Activated CD4-positive, alpha-beta T cell treated with anti-CD3 and anti-CD28 coated beads for 36 hours (primary cell): ENCODE measurements around the gene KCNJ5. TPM values are rescaled to one million over a fixed set of nuclear protein-coding genes. Genes with fewer than 3 reads are reported as not detected.

Experiments
- ATAC-seq: fragments of 200-7000 bp; cut with Tn5 transposase; one replicate; pipeline ENCODE4 v1.10.0; 2021; ENCODE audit warnings: mild to moderate bottlenecking, moderate library complexity
- CTCF ChIA-PET: fragments of 350-600 bp; sonication (Branson Sonifier 250); formaldehyde crosslinking; loops from one replicate; lab custom pipeline; 2021; ENCODE audit warnings: antibody characterized with exemption; lab: Charles Lee
- POLR2A ChIA-PET: fragments of 350-600 bp; sonication (Branson Sonifier 250); formaldehyde crosslinking; loops from one replicate; lab custom pipeline; 2021; ENCODE audit warnings: antibody characterized with exemption, inconsistent platforms; lab: Charles Lee
- DNase-seq: peaks from one replicate; pipeline ENCODE4 v3.0.0-alpha.2; 2020
- H3K27ac Mint-ChIP-seq: one replicate; pipeline ENCODE4 v1.8.0; 2021; ENCODE audit warnings: mixed read lengths
- H3K27me3 Mint-ChIP-seq: one replicate; pipeline ENCODE4 v1.8.0; 2021; ENCODE audit warnings: mixed read lengths
- H3K36me3 Mint-ChIP-seq: one replicate; pipeline ENCODE4 v1.8.0; 2021; ENCODE audit warnings: low read depth, mixed read lengths
- H3K4me1 Mint-ChIP-seq: one replicate; pipeline ENCODE4 v1.8.0; 2021; ENCODE audit warnings: mixed read lengths
- H3K4me3 Mint-ChIP-seq: one replicate; pipeline ENCODE4 v1.8.0; 2021; ENCODE audit warnings: mild to moderate bottlenecking, moderate library complexity, mixed read lengths
- H3K9me3 Mint-ChIP-seq: one replicate; pipeline ENCODE4 v1.8.0; 2021; ENCODE audit warnings: low read depth, mixed read lengths
- intact Hi-C, 2 experiments: fragments of 100-400 bp; cut with DNase I in 1 of 2; cut with micrococcal nuclease in 1 of 2; formaldehyde crosslinking; loops; one replicate each; pipeline versions ENCODE4 v1.14.2 to v1.15.1; 2022 to 2024; cut with DNase I, micrococcal nuclease
- total RNA-seq, 2 experiments: library from RNA; stranded (reverse); gene quantifications; one replicate each; pipeline ENCODE4 v1.2.3, GENCODE V29; 2021

The KCNJ5 gene
- total RNA-seq, 2 experiments from 2014 or later = not detected

GRCh38 chr11:128924510-128925249, 33.5 kb downstream of the KCNJ5 start:
- ATAC-seq = no peak
- peaks cover 8% of the 10 kb centered on the region for H3K4me1 Mint-ChIP-seq
- H3K36me3 Mint-ChIP-seq = no peaks in the 10 kb centered on the region
- H3K27ac Mint-ChIP-seq = no peak overlapping the region
- intact Hi-C loops = no loop called here
- H3K4me3 Mint-ChIP-seq = no peak overlapping the region
- POLR2A ChIA-PET = no interaction called here
- DNase-seq = no peak
- no peaks in the 10 kb centered on the region for H3K9me3 Mint-ChIP-seq
- CTCF ChIA-PET = interaction anchor here (0.7 to 1.4 kb wide), 5 partner anchors 14 to 828 kb away, joined by 3 to 5 read pairs (median 3); no protein-coding TSS in a partner anchor
- no peaks in the 10 kb centered on the region for H3K27me3 Mint-ChIP-seq

- Mint-ChIP-seq H3K36me3 (no peaks in the 10 kb centered on the region), H3K27ac (no peak overlapping the region), H3K27me3 (no peaks in the 10 kb centered on the region), H3K4me3 (no peak overlapping the region), H3K4me1 (peaks cover 8% of the 10 kb centered on the region), H3K9me3 (no peaks in the 10 kb centered on the region)
- POLR2A ChIA-PET = no interaction called here
- CTCF ChIA-PET = interaction anchor here (0.9 to 1.2 kb wide), 3 partner anchors 19 to 40 kb away, joined by 3 to 5 read pairs (median 3); no protein-coding TSS in a partner anchor
- intact Hi-C loops = no loop called here
- no peak for ATAC-seq
- no peak for DNase-seq
Measured at GRCh38 chr11:128925250-128925600, 34.1 kb downstream of the KCNJ5 start.

- Mint-ChIP-seq H3K36me3 (no peaks in the 10 kb centered on the region), H3K4me3 (no peak overlapping the region), H3K9me3 (no peaks in the 10 kb centered on the region), H3K4me1 (peaks cover 8% of the 10 kb centered on the region), H3K27ac (no peak overlapping the region), H3K27me3 (no peaks in the 10 kb centered on the region)
- no peak for DNase-seq
- intact Hi-C loops = no loop called here
- ChIA-PET CTCF (interaction anchor here (0.9 to 1.1 kb wide), 2 partner anchors 34 to 41 kb away, joined by 3 read pairs; no protein-coding TSS in a partner anchor), POLR2A (no interaction called here)
- ATAC-seq = no peak
Measured at GRCh38 chr11:128926000-128926399, 34.8 kb downstream of the KCNJ5 start.

- Mint-ChIP-seq H3K4me3 (no peak overlapping the region), H3K36me3 (no peaks in the 10 kb centered on the region), H3K27me3 (no peaks in the 10 kb centered on the region), H3K9me3 (no peaks in the 10 kb centered on the region), H3K4me1 (peaks cover 8% of the 10 kb centered on the region), H3K27ac (no peak overlapping the region)
- DNase-seq = no peak
- ChIA-PET POLR2A (no interaction called here), CTCF (interaction anchor here (1.1 kb wide), 1 partner anchor 34 kb away, joined by 3 read pairs; no protein-coding TSS in a partner anchor)
- no peak for ATAC-seq
- intact Hi-C loops = no loop called here
Measured at GRCh38 chr11:128926437-128927107, 35.4 kb downstream of the KCNJ5 start.

GRCh38 chr11:128927108-128927461, 35.9 kb downstream of the KCNJ5 start:
- POLR2A ChIA-PET = no interaction called here
- Mint-ChIP-seq H3K4me3 (no peak overlapping the region), H3K36me3 (no peaks in the 10 kb centered on the region), H3K9me3 (no peaks in the 10 kb centered on the region), H3K4me1 (peaks cover 8% of the 10 kb centered on the region), H3K27me3 (no peaks in the 10 kb centered on the region), H3K27ac (no peak overlapping the region)
- intact Hi-C loops = no loop called here
- CTCF ChIA-PET = interaction anchor here (0.6 kb wide), 1 partner anchor 769 kb away, joined by 3 read pairs; no protein-coding TSS in a partner anchor
- no peak for ATAC-seq
- DNase-seq = no peak

GRCh38 chr11:128927683-128928336, 36.7 kb downstream of the KCNJ5 start:
- no peaks in the 10 kb centered on the region for H3K36me3 Mint-ChIP-seq
- ATAC-seq = no peak
- H3K27me3 Mint-ChIP-seq = no peaks in the 10 kb centered on the region
- ChIA-PET POLR2A (no interaction called here), CTCF (interaction anchor here (0.6 to 1.6 kb wide), 4 partner anchors 16 to 770 kb away, joined by 3 to 6 read pairs (median 4); no protein-coding TSS in a partner anchor)
- H3K4me1 Mint-ChIP-seq = peaks cover 8% of the 10 kb centered on the region
- intact Hi-C loops = no loop called here
- H3K27ac Mint-ChIP-seq = no peak overlapping the region
- no peak overlapping the region for H3K4me3 Mint-ChIP-seq
- no peak for DNase-seq
- H3K9me3 Mint-ChIP-seq = no peaks in the 10 kb centered on the region

GRCh38 chr11:128928400-128928799, 37.2 kb downstream of the KCNJ5 start:
- POLR2A ChIA-PET = no interaction called here
- no peak overlapping the region for H3K4me3 Mint-ChIP-seq
- intact Hi-C loops = no loop called here
- H3K27ac Mint-ChIP-seq = no peak overlapping the region
- DNase-seq (peak; percentile 18), ATAC-seq (no peak)
- CTCF ChIA-PET = interaction anchor here (0.8 to 1.6 kb wide), 4 partner anchors 10 to 47 kb away, joined by 3 to 6 read pairs (median 4); no protein-coding TSS in a partner anchor
- H3K27me3 Mint-ChIP-seq = no peaks in the 10 kb centered on the region
- peaks cover 8% of the 10 kb centered on the region for H3K4me1 Mint-ChIP-seq
- H3K9me3 Mint-ChIP-seq = no peaks in the 10 kb centered on the region
- no peaks in the 10 kb centered on the region for H3K36me3 Mint-ChIP-seq

- Mint-ChIP-seq H3K9me3 (no peaks in the 10 kb centered on the region), H3K27me3 (no peaks in the 10 kb centered on the region), H3K36me3 (no peaks in the 10 kb centered on the region), H3K4me3 (no peak overlapping the region), H3K4me1 (peaks cover 8% of the 10 kb centered on the region), H3K27ac (no peak overlapping the region)
- ATAC-seq (peak; percentile 72), DNase-seq (peak; percentile 43)
- ChIA-PET POLR2A (no interaction called here), CTCF (interaction anchor here (0.5 to 1.6 kb wide), 5 partner anchors 9 to 837 kb away, joined by 3 to 5 read pairs (median 3); partner anchors contain the start of gene KCNJ5)
- intact Hi-C loops = no loop called here
Measured at GRCh38 chr11:128929468-128929867, 38.3 kb downstream of the KCNJ5 start.

GRCh38 chr11:128929991-128930390, 38.8 kb downstream of the KCNJ5 start:
- ChIA-PET CTCF (no interaction called here), POLR2A (no interaction called here)
- H3K4me1 Mint-ChIP-seq = peaks cover 8% of the 10 kb centered on the region
- H3K27ac Mint-ChIP-seq = no peak overlapping the region
- H3K27me3 Mint-ChIP-seq = no peaks in the 10 kb centered on the region
- no peaks in the 10 kb centered on the region for H3K36me3 Mint-ChIP-seq
- intact Hi-C loops = no loop called here
- ATAC-seq (no peak), DNase-seq (no peak)
- H3K9me3 Mint-ChIP-seq = no peaks in the 10 kb centered on the region
- no peak overlapping the region for H3K4me3 Mint-ChIP-seq

- Mint-ChIP-seq H3K36me3 (no peaks in the 10 kb centered on the region), H3K27me3 (no peaks in the 10 kb centered on the region), H3K9me3 (no peaks in the 10 kb centered on the region), H3K27ac (no peak overlapping the region), H3K4me3 (no peak overlapping the region), H3K4me1 (peaks cover 8% of the 10 kb centered on the region)
- no peak for DNase-seq
- ChIA-PET CTCF (no interaction called here), POLR2A (no interaction called here)
- no peak for ATAC-seq
- intact Hi-C loops = no loop called here
Measured at GRCh38 chr11:128931066-128931465, 39.9 kb downstream of the KCNJ5 start.

- intact Hi-C loops = no loop called here
- no peak overlapping the region for H3K27ac Mint-ChIP-seq
Measured at GRCh38 chr11:128931668-128932067, 40.5 kb downstream of the KCNJ5 start.

More at GRCh38 chr11:128931668-128932067, 40.5 kb downstream of the KCNJ5 start:
- Mint-ChIP-seq H3K27me3 (no peaks in the 10 kb centered on the region), H3K4me1 (peaks cover 8% of the 10 kb centered on the region), H3K9me3 (no peaks in the 10 kb centered on the region), H3K4me3 (no peak overlapping the region), H3K36me3 (no peaks in the 10 kb centered on the region)
- DNase-seq = no peak
- ATAC-seq = no peak
- POLR2A ChIA-PET = no interaction called here
- CTCF ChIA-PET = no interaction called here
